ENCODE data around the gene B4GALNT4.

The B4GALNT4 gene

GRCh38 chr11:364991-365725 is 4.1 kb upstream of the B4GALNT4 start:
- no peak for TF ChIP-seq CTCF (IDR thresholded peaks at IDR 0.05)

GRCh38 chr11:365831-366230 is 3.5 kb upstream of the B4GALNT4 start:
- no peak for TF ChIP-seq CTCF (IDR thresholded peaks at IDR 0.05)

GRCh38 chr11:367956-368413 is 1.3 kb upstream of the B4GALNT4 start:
- no peak for TF ChIP-seq CTCF (IDR thresholded peaks at IDR 0.05)

GRCh38 chr11:368414-369335 is 624 bp upstream of the B4GALNT4 start:
- TF ChIP-seq CTCF (IDR thresholded peaks at IDR 0.05): no peak

- no peak for TF ChIP-seq CTCF (IDR thresholded peaks at IDR 0.05)
Measured at GRCh38 chr11:370070-370941, 1.0 kb downstream of the B4GALNT4 start.

- no peak for TF ChIP-seq CTCF (IDR thresholded peaks at IDR 0.05)
Measured at GRCh38 chr11:371051-371450, 1.8 kb downstream of the B4GALNT4 start.
